HEK293T (cell line): ENCODE measurements around the gene KDM2B.

Experiments
- ELF4 ChIP-seq: fragments of 450-650 bp; IDR thresholded peaks from 2 replicates; pipeline ENCODE4 v1.6.1; 2017; ENCODE audit warnings: antibody characterized with exemption
- FOXM1 ChIP-seq: fragments of 450-650 bp; IDR thresholded peaks from 2 replicates; pipeline ENCODE4 v1.6.1; 2017; ENCODE audit warnings: mild to moderate bottlenecking, borderline replicate concordance
- NFRKB ChIP-seq: fragments of 450-650 bp; IDR thresholded peaks from 2 replicates; pipeline ENCODE4 v1.6.1; 2016; ENCODE audit warnings: mild to moderate bottlenecking, moderate library complexity
- SP1 ChIP-seq: fragments of 450-650 bp; IDR thresholded peaks from 2 replicates; pipeline ENCODE4 v1.6.1; 2017
- ZNF384 ChIP-seq: fragments of 450-650 bp; IDR thresholded peaks from 2 replicates; pipeline ENCODE4 v1.6.1; 2016

DNA sequence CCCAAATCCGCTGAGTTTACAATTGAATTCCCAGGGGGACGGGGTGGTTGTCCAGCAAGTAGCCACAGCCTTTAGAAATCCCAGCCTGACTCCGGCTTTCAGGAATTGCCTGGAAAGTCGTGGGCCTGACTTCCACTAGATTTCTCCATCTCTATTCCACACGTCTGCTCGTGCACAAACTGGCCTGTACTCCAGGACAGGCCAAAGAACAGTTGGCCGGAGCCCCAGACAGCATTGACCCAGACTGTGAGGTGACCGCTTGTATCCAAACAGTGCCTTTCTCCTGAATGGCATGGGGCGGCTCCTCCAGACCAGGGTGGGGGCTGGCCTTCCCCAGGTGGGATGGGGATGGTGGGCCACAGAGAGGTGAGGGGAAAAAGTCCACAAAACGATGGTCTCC lies 62.2 kb downstream of the KDM2B start:
- TF ChIP-seq ELF4 (no peak), SP1 (no peak), ZNF384 (no peak), FOXM1 (no peak), NFRKB (no peak)
